H4 (cell line): ENCODE measurements around the gene ETV4. TPM values are rescaled to one million over a fixed set of nuclear protein-coding genes. Genes with fewer than 3 reads are reported as not detected.
A peak's percentile ranks its signal among the peaks of the same experiment; 100 is the strongest.
"Not testable (repeated sequence)": the region's sequence is repeated elsewhere in the genome, so short reads cannot be mapped to it uniquely, and the experiment has no call there.

Experiments used
- DNase-seq: peaks from one replicate; pipeline ENCODE4 v3.0.0-alpha.2; 2015; ENCODE audit warnings: low spot score
- total RNA-seq: library from RNA; depleted of rRNA; stranded (reverse); fragments of >200 nt; shearing (Covaris generic); gene quantifications from 2 replicates; pipeline ENCODE4 v1.2.3, GENCODE V29; 2014; rRNA removed

ETV4 gene
- total RNA-seq, 1 experiment from 2014 or later: 8.1 TPM

GRCh38 chr17:43517161-43517560 lies 29.0 kb downstream of the ETV4 start:
- no peak for DNase-seq

- no peak for DNase-seq
These were observed 30.5 kb downstream of the ETV4 start for GRCh38 chr17:43515656-43516055.

DNA sequence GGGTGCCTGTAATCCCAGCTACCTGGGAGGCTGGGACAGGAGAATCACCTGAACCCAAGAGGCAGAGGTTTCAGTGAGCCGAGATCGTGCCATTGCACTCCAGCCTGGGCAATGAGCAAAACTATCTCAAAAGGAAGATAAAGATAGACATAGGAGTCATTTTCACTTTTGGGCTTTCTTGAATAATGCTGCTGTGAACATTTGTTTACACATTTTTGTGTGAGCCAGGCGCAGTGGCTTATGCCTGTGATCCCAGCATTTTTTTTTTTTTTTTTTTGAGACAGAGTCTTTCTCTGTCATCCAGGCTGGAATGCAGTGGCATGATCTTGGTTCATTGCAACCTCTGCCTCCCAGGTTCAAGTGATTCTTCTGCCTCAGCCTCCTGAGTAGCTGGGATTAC lies 34.9 kb downstream of the ETV4 start:
- not testable (repeated sequence) for DNase-seq

- DNase-seq: not testable (repeated sequence)
These were observed 36.7 kb downstream of the ETV4 start for GRCh38 chr17:43509440-43509839.

DNA sequence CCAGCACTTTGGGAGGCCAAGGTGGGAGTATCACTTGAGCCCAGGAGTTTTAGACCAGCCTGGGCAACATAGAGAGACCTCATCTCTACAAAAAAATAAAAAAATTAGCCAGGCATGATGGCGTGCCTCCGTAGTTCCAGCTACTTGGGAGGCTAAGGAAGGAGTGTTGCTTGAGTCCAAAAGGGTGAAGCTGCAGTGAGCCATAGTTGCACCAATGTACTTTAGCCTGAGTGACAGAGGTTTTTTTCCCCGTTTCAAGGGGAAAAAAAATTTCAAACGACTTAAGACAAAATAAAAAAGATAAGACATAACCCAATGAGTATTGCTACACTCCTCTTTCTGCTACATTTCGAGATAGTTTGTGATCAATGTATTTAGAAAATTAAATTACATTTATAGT lies 55.5 kb downstream of the ETV4 start:
- no peak for DNase-seq

- peak; percentile 99 for DNase-seq
These were observed 62.2 kb downstream of the ETV4 start, which contains the start of gene DHX8 for GRCh38 chr17:43483674-43484551. TSS of gene DHX8 (plus strand) at chr17:43483975. CDS start at chr17:43484038, 63 bp downstream.

GRCh38 chr17:43482103-43483012 lies 63.8 kb downstream of the ETV4 start:
- DNase-seq: no peak

DNA sequence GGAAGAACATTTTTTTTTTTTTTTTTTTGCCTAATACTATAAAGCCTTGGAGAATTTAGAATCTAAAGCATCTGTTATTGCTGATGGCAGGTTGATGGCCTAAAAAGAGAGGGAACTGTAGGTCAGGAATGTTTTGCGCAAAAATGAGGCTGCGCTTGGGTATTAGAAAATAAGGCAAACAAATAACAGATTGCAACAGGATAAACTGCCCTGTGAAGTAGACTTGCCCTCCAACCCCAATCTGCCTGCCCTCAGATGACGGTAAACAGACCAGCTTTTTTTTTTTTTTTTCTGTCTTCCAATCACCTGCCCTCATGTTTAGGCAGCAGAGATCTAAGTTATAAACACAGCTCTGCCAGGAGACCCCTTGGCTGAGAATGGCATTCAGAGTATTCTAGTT lies 66.2 kb downstream of the ETV4 start:
- no peak for DNase-seq

Other genes starting within 250 kb of the ETV4 start
- 6.1 and 8.4 TPM in 2 replicates for gene ARL4D, start 147.3 kb downstream of the ETV4 start, total RNA-seq
- gene DHX8, start 62.4 kb downstream of the ETV4 start, total RNA-seq: 32.9 and 36.9 TPM in 2 replicates
- gene MEOX1, start 115.6 kb upstream of the ETV4 start, total RNA-seq: not detected in 2 replicates
- 4.2 and 6.1 TPM in 2 replicates for gene SOST, start 212.5 kb upstream of the ETV4 start, total RNA-seq
- 34.3 and 37.3 TPM in 2 replicates for gene DUSP3, start 232.6 kb upstream of the ETV4 start, total RNA-seq
- gene CFAP97D1, start 234.1 kb upstream of the ETV4 start, total RNA-seq: not detected in 2 replicates